ENCODE measurements around the gene ADAM15. TPM values are rescaled to one million over a fixed set of nuclear protein-coding genes. Genes with fewer than 3 reads are reported as not detected.

Gene ADAM15
- total RNA-seq, 1 experiment from 2014 or later, result 30.6 TPM

- Histone ChIP-seq H3K27ac (ENCODE audit: insufficient read length, low read depth, low read length) (no peak overlapping the region), H2BK120ac (ENCODE audit: low read depth, low read length, poor library complexity, severe bottlenecking) (no peak overlapping the region), H3K4me1 (ENCODE audit: insufficient read depth, low read length) (peaks cover 5% of the 10 kb centered on the region; the same call in 1 of the 2 replicates), H3K4me2 (ENCODE audit: insufficient read depth, insufficient read length, low read length) (no peak overlapping the region), H3K9me3 (ENCODE audit: control insufficient read depth, low read depth, low read length) (no peaks in the 10 kb centered on the region), H3T11ph (ENCODE audit: low read length) (no peak overlapping the region), H4K5ac (ENCODE audit: insufficient read length, low read depth, low read length) (no peak overlapping the region), H3K14ac (ENCODE audit: insufficient read depth, low read length) (no peak overlapping the region), H4K20me1 (ENCODE audit: control insufficient read depth, insufficient read depth, insufficient read length) (no peaks in the 10 kb centered on the region), H3K79me2 (ENCODE audit: insufficient read depth, low read length) (no peaks in the 10 kb centered on the region; the same call in 1 of the 2 replicates), H3K4ac (ENCODE audit: low read depth, low read length) (no peak overlapping the region), H3K23me2 (ENCODE audit: insufficient read length, low read depth, low read length, poor library complexity, severe bottlenecking) (peaks cover 13% of the 10 kb centered on the region), H4K8ac (replicated peaks; ENCODE audit: insufficient read length, low read depth, low read length) (no peak overlapping the region), H3K23ac (ENCODE audit: insufficient read length, low read depth, low read length) (no peak overlapping the region), H3K18ac (ENCODE audit: insufficient read length, low read depth, low read length) (no peak overlapping the region), H4K91ac (ENCODE audit: insufficient read length, low read depth, low read length) (no peak overlapping the region), H3K79me1 (ENCODE audit: insufficient read depth, low read depth, low read length, poor library complexity, severe bottlenecking) (no peaks in the 10 kb centered on the region), H2BK12ac (ENCODE audit: insufficient read length, low read depth, low read length) (no peak overlapping the region), H3K56ac (ENCODE audit: insufficient read length, low read depth, low read length) (no peak overlapping the region), H2BK5ac (ENCODE audit: insufficient read length, low read length) (no peak overlapping the region), H2BK20ac (ENCODE audit: low read depth, low read length, poor library complexity, severe bottlenecking) (no peak overlapping the region), H3K9ac (ENCODE audit: extremely low read depth, insufficient read length, low read length) (no peak overlapping the region), H2BK15ac (ENCODE audit: low read depth, low read length) (no peak overlapping the region), H3K27me3 (ENCODE audit: insufficient read depth, low read length) (no peaks in the 10 kb centered on the region), H2AK5ac (ENCODE audit: insufficient read length, low read length) (no peak overlapping the region), H2AFZ (ENCODE audit: low read length) (no peak overlapping the region)
- Mint-ChIP-seq H3K9me3 (no peaks in the 10 kb centered on the region; a peak in 1 of 5 replicates), H3K36me3 (ENCODE audit: insufficient read depth in 1 of 3, low read depth in 3 of 3) (no peaks in the 10 kb centered on the region; a peak in 2 of 7 replicates), H3K27me3 (ENCODE audit: low read depth) (no peaks in the 10 kb centered on the region), H3K4me1 (peaks cover 42 to 57% of the 10 kb centered on the region in 2 experiments), H3K27ac (peak overlapping the region in 2 of 3 experiments; percentile 9 to 64; a peak in 4 of 7 replicates), H3K4me3 (no peak overlapping the region; a peak in 1 of 5 replicates)
- TF ChIP-seq CTCF (conservative IDR thresholded peaks at IDR 0.05), result no peak
- no CpG with 5 or more reads among the region's 2 CpGs for WGBS (ENCODE audit: extremely low coverage, insufficient read length, low lambda C conversion rate)
- no peak for DNase-seq
Observed at GRCh38 chr1:155006601-155007101, 44.5 kb upstream of the ADAM15 start.
